ENCODE results near the gene ASB18.

The ASB18 gene

DNA sequence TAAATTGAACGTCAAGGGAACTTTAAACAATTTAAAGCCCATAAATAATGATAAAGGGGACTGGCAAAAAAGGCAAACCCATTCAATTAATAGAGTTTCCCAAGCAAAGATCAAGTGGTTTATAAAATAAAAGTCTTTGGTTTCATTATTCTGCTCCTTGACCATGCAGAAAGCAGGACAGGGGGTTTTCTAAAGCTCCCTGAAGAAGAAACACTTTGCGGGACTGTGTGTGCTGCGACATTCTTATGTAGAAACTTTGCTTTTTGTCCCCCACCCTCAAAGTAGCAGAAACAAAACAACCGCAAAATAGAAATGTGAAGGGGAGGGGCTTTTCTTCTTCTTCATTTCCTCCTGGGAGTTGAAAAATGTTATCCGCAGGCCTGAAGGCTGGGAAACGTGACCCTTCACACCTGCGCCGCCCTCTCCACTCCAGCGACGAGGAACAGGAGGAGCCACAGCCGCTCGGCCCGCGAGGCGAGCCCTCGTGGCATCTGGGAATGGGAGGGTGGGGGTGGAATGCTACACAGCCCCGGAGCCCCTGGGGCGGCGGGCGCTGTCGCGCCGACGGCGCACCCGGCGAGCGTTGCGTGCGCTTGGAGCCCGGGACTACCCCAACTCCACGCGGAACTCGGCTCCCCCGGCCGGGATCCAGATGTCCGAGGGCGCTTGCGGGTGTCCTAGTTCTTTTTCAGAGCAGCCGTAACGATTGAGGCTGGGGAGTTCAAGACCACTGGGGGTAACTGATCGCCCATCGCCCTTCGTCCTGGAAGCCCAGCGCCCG lies 91.8 kb downstream of the ASB18 start:
- DNase-seq = no peak

DNA sequence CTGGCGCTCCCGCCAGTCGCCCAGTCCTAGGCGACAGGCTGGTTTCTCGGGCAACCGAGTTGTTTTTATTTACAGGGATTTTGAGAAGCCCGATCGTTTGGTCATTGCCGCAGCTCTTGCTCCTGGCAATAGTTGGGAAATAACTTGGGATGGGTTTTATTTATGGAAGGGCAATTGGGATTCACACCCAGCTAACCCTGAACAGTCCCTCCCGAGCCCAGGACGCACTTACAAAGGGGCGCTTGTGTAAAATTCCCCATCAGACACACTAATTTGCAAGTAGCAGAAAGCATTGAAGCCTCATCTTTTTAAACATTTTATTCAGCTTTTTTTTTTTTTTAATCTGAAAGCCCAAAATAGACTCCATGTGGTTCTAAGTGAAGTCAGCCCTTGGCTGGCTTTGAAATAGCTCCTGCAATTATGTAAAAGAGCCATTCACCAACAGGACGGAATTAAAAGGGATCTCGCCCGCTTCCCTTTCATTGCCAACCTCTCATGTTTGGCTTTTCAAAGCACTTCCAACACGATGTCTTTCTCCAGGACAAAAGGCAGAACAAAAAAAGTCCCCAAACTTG lies 92.4 kb downstream of the ASB18 start:
- DNase-seq = no peak

DNA sequence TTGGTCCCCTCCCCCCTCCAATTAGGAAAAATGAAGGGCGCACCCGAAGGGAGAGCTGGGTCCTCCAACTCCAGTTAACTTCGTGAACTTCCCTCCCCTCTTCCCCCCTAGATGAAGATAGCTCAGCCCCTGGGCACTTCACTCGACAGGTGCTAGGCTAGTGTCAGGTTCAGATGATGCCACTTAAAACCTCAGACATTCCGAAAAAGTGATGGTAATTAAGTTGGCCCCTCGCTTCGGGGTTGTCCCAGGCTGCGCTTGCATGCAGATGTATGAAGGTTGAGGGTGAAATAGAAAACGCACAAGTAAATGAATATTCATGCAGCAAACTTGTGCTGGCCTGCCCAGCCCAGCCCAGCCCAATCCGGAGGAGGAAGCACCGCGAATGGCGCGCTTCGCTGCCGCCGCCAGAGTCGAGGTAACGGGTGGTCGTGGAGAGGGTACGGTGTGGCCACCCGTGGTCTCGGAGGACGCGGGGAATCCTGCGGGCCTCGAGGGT lies 93.0 kb downstream of the ASB18 start:
- no peak for DNase-seq

DNA sequence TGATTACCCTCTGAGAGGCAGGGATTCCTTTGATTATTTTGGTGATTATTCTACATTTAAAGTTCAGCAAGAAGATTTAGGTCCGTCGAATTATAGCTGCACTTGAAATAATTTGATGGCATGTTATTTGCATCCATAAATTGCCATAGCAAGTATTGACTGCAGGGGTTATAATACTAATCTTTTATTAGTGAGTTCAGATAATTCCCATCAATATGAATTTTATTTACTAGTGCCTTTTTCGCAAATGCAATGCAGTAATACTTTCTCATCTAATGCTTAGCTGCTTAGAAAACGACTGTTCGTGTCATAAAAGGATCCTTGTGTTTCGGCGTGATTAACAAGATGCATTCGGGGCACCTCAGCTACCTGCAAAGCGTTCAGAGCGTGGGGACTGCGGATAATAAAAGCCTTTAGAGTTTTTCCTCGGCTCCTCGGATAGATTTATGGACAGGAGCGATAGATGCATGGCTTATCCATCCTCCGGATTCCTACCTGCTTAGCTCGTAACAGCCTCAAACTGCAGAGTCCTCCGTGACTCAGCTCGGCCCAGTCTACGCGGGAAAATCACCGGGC lies 93.5 kb downstream of the ASB18 start:
- no peak for DNase-seq

DNA sequence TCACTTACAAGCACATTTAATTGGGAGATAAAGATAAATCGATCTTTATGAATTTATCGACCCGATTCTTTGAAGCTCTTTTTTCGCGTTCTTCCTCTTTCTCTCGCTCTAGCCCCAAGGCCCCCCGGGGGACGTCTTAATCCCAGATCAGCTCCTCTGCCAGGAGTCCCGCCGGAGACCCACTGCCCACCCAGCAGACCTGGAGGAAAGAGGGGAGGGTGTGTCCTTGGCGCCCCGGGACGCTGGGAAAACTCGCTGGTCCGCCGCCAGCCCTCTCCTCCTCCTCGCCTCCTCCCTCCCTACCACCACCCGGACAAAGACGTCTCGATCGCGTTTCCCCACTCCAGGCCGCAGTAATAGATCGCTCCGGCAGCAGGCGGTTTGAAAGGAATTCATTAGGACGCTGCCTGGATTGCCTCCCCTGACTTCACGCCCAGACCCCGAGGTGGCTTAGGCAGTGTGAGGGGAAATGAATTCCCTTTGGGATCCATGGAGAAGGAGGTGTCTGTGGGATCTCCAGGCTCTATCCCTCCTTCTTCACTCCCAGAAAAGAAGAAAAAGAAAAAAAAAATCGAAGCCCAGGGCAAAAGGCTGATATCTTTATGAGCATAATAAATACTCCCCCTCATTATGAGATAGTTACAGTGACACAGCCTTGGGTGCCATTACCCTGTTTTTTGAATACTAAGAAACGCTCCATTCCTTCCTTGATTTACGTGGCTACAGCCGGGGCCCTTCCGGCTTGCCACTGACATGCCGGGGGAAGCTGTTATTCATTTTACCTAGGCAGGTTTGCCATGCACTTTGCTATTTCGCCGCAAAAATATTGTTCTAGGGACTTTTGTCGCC lies 94.2 kb downstream of the ASB18 start:
- DNase-seq = no peak

DNA sequence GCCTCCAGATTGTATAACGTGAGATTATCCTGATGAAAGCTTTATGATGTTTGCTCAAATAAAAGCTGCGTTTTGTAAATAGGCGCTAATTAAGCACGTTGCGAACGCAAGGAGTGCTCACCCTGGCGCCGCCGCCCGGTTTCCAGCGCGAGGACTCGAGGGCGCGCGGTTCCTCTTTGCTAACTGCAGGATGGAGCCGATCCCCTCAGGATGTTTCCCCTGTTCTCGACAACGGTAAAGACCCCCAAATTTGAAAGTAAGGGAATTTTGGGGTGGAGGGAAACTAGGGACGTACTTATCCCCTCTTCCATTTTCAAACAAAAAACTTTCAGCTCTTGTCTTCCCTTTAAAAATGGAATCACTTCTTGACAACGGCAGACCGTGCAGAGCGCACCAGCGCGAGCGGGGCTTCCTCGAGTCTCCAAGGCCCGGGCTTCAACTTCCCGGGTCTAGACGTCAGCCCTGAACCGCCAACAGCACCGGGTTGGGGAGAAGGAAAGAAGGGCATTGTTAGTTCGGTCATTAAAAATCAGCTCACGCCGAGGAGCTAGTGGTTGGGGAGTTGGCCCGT lies 95.0 kb downstream of the ASB18 start:
- DNase-seq = no peak

DNA sequence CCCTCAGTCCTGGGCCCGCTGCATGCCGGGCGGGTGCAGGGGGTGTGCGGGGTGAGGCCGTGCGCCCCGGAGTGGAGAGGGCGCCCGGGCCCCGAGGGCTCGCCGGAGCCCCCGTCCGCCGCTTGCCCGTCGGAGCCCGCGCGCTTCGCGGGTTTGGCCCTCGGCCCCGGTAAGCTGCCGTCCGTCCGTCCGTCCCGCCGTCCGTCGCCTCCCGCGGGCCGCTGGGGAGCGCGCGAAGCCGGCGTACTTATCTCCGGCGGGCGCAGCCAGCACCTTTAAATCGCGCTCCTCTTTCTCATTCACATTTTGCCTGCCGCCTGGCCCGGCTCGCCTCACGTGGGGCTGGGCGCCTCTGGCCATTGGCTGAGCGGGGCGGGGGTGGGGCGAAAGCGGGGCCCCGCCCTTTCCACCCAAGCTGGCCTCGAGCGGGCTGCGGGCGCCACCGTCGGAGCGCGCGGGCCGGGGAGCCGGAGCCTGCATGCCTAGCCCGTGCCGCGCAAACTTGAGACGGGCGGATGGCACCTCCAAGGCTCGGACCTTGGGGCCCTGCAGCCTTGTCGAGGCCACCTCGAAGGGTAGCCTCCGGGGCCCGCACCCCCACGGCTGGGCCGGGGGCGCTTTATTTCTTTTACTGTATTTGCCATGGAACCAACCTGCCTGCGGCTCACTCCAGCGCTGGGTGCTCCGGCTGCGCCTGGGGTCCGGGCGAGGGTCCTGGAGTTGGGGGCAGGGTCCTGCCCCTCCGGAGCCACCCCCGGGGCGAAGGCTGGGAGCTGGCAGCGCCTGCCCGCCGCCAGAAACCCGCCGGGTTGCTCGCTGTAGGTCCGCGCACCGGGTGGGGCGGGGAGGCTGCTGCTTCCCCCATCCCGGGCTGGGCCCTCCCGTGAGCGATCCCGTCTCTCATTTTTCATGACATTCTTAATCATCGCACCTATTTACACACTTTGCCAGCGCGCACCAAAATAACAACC lies 95.8 kb downstream of the ASB18 start, which contains the start of gene GBX2:
GBX2 (minus strand) TSS at position 277 of the 971 bp plus-strand sequence. CDS start 415 bp downstream, outside the sequence.
- DNase-seq = no peak

DNA sequence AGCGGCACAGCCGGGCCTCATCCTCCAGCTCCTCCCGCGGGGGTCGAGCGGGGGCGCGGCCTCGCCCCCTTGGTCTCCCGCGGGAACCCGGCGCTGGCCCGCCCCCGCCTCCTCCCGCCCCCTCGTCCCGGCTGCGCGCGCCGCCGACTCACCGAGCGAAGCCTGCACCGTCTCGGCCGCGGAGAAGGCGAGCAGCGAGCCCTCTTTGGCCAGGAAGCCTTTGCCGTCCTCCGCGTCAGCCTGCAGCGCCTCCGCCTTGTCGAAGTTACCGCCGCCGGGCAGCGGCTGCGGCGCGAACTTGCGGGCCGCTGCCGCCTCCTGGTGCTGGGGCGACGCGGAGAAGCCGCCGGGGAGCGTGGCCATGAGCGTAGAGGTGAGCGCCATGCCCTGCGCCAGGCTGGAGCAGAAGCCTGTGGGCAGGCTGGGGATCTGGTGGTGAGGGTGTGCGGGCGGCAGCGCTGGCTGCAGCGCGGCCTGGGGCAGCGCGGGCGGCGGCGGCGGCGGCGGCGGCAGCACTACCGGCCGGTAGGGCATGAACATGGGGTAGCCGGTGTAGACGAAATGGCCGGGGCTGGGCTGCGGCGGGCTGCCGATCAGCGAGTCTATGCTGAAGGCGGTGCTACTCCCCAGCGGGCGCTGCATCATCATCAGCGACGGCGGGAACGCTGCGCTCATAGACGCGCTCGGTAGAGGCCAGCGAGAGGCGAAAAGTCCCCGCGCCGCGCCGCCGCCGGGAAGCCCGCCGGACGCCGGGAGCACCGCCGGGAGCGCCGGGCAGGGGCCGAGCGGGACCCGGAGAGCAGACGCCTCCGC lies 96.7 kb downstream of the ASB18 start:
- DNase-seq = no peak

DNA sequence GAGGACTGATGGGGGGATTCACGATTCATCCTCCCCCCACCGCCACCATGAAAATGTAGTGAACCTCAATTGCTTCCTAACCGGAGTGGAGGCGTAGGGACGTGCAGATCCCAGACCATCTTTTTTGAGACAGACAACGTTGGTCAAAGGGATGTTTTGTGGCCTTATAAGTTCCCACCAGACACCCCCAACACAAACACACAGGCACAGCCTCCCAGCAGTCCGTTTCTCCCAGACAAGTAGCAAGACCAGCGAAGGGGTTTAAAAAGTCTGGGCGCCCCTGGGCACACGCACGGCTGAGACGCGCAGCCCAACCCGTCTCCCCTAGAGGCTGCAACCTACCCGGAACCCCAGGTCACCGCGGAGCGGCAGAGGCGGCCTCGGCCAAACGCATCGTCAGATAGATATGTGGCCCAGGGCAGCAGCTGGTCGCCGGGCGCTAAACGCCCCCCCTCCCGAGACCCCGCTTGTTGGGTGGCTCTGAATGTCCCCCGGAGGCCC lies 97.4 kb downstream of the ASB18 start:
- DNase-seq = no peak

DNA sequence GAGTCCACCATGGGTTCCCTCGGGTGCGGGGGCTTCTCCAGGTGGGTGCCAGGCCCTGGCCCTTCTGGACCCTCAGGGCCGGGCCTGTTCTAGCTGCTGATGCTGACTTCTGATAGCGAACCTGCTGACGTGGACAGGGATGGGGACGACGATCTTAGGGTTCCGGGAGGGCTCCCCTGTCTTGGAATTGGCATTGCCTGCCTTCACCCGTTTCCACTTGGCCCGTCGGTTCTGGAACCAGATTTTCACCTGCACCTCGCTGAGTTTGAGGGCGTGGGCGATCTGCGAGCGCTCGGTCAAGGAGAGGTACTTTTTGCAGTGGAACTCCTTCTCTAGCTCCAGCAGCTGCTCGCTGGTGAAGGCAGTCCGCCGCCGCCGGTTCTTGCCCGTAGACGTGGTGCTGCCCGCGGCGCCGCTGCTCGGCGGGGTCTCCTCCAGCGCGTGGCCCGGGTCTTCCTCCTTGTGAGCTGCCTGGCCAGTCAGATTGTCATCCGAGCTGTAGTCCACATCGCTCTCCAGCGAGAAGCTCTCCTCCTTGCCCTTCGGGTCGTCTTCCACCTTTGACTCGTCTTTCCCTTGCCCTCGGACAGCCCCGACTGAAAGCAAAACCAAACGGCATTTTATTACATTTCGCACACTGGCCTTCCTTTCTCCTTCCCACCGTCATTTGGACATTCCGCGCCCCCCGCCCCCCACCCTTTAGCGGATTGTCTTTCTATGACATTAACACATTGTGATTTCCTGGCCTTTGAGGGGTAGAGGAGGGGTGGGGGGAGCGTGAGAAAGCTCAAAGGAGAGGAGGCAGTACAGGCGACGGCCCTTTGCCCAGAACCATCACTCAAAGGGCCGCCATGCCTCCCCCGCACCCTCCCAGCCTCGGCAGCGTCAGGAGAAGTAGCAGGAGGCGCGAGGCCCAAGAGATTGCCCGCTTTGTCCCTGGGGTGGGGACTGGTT lies 98.1 kb downstream of the ASB18 start:
- DNase-seq = no peak

DNA sequence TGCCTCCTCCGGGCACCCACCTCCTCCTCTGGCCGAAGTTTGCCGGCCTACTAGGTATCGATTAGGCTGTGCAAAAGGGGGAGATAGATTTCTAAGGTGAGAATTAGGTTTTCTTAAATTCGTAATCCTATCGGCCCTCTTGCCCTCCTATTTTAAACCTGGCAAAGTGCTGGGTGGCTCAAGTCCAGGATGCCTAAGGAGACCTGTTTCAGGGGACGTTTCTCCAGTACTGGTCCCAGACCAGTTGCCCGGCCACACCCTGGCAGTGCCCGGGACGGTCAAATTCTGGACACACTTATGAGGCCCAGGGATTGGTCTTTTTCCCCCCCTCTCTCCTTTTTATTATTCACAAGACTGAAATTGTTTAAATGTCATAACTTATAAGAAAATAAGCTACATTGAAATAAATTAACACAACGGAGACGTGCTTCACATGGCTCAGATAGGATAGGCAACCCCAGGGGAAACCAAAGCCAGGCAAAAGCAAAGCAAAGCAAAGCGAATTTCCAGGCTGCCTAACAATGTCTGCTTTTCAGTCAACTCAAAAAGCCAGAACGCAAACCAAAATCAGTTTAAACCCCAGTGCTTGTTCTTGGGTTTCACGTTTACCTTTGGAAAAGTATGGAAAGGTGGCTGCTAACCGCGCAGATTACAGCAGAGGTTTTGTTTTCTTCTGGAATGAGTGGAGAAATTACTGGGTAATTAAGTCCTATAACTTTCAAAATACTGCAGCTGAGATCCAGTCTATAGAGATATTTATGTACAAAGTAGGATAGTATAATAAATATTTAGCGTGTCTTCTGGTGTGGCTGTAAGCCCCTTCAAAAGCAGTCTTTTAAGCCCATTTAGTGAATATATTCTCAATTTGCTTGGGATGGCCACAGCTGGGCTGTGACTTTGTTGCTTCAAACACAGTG lies 99.0 kb downstream of the ASB18 start:
- DNase-seq = no peak

DNA sequence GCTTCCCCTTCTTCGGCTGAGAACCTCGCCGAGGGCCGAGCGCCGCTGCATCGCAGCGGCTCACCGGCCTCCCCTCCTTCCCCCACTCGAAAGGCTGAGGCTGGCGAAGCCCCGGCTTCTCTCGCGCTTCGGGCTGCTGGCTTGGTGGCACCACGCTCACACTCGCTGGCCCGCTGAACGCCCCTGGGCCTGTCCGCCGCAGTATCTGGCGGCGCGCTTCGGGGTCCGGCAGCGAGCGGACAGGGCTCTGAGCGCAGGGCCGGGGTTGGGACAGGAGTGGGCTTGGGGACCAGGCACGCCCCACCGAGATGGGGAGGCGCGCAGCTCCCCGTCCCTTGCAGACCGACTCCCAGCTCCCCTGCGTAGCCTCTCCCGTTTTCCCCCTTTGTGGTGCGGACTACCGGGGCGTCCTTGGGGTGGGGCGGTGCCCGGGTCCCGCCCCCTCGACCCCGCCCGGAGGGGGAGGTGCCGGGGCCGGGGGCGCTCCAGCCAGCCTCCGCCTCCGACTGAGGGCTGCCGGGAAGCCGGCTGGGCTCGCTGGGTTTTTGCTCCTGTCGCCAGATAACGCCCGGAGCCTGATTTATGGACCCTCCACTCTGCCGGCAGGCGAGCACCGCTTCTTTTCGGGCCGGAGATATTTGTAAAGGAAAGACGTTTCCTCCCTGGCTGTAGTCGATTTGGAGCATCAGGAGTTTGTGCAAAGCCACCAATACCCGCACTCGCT lies 99.8 kb downstream of the ASB18 start:
- no peak for DNase-seq

DNA sequence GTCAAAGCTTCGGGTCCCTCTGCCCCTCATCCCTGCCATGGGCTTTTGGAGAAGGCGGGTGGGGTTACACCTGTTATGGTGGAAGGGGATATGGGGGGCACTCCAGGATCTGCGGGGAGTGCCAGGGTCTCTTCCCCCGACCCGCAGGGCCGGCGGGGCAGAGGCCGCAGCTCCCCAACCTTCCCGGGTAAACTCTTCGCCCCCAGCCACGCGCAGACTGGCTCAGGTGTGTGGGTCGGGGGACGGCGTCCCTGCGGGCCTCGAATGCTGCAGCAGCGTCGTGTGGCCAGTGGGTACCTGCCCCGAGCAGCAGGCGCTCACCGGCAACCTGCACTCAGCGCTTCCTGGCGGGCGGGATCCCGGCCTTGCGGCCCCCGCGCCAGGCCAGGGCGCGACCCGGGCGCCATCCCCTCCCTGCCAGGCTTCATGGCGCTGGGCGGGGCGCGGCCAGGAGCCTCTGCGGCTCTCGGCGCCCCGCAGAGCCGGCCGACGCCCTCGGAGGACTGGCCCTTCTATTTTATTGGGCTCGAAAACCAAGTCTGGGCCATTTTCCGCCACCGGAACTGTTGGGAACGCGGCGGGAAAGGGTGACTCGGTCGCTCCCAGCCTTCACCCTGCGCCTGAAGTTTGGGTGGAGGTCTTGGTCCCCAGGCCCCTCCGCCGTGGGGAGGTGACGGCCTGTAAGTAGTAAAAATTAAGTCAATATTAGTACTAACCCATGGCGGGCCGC lies 100.6 kb downstream of the ASB18 start:
- DNase-seq = no peak

DNA sequence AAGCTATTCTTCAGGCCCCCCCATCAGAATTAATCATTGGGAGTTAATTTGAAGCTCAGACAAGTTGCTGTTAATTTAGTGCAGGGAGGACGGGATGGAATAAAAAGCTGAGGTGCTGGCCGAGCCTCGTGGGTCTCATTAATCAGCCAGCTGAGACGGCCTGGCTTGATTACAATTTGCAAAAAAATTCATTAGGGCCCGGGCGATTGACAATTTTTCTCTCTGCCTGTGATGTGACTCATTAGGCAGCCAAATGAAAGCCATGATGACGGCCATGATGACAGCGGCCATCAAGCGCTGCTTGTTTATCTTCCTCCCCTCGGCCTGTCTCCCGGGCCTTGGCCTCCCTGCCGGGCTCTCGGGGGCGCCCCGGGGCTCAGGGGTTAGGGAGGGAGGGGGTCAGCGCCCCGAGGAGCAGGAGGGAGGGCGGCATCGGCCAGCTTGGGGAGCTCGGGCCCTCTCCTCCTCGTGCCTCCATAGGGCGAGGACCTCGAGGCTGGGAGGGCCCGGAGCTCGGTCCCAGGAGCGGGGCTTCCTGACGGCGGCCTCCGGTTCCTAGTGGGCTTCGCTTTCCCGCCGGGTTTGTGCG lies 101.2 kb downstream of the ASB18 start:
- DNase-seq = no peak

DNA sequence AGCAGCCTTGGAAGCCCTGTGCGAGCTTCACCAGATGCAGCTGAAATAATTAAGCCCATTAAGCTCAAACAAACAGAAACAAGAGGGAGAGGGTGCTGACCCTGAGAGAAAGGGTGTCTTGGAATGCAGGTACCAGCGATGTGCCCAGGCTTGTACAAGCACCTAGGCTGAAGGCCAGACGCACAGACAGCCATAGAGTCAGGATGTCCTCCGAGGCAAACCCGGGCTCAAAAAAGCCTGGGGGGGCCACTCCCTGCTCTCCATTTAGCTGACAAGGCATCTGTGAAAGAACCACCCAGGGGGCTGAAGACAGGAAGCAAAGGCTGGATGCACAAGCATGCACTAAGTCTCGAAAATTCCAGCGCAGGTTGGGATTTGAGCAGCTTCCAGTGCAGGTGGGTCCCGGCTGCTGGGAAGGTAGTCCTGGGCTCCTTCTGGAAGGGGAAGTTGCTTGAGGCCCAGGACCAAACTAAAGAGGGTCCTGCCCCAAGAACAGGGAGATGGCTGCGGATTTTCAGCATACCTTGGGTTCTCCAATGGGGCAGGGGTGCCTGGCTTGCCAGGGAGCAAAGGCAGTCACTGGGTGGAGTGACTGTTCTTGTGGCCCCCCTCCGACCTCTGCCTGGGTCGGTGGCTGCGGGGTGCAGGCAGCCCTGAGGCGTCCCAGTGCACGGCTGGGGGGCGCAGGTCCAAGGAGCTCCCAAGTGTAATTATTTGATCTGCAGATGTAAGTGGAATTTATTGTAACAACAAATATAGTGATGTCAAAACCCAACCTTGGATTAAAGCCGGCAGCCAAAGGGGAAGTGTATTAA lies 102.0 kb downstream of the ASB18 start:
- no peak for DNase-seq
